ENCODE measurements around the gene KLRF1.

Gene KLRF1

GRCh38 chr12:9881988-9882387 lies 54.7 kb downstream of the KLRF1 start:
- H3K9me3 ChIP-seq (ENCODE audit: low read length) = no peaks in the 10 kb centered on the region
- TF ChIP-seq, protein P1, sequence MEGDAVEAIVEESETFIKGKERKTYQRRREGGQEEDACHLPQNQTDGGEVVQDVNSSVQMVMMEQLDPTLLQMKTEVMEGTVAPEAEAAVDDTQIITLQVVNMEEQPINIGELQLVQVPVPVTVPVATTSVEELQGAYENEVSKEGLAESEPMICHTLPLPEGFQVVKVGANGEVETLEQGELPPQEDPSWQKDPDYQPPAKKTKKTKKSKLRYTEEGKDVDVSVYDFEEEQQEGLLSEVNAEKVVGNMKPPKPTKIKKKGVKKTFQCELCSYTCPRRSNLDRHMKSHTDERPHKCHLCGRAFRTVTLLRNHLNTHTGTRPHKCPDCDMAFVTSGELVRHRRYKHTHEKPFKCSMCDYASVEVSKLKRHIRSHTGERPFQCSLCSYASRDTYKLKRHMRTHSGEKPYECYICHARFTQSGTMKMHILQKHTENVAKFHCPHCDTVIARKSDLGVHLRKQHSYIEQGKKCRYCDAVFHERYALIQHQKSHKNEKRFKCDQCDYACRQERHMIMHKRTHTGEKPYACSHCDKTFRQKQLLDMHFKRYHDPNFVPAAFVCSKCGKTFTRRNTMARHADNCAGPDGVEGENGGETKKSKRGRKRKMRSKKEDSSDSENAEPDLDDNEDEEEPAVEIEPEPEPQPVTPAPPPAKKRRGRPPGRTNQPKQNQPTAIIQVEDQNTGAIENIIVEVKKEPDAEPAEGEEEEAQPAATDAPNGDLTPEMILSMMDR (IDR thresholded peaks at IDR 0.05; ENCODE audit: low read length) = no peak
- no peak for TF ChIP-seq EZH2 (IDR thresholded peaks at IDR 0.05; ENCODE audit: borderline replicate concordance, low read length)
- H3K27ac ChIP-seq (ENCODE audit: low read depth, low read length, poor library complexity, severe bottlenecking) = no peak overlapping the region
- no peaks in the 10 kb centered on the region for H4K20me1 ChIP-seq (ENCODE audit: insufficient read depth, low read length)
- no peak overlapping the region for H2AFZ ChIP-seq (ENCODE audit: low read length)
- H3K79me2 ChIP-seq (ENCODE audit: insufficient read depth, low read length) = no peaks in the 10 kb centered on the region
- no peak overlapping the region for H3K4me3 ChIP-seq (ENCODE audit: low read depth, low read length, poor library complexity, severe bottlenecking)
- H3K9ac ChIP-seq (ENCODE audit: low read length) = no peak overlapping the region
- no peaks in the 10 kb centered on the region for H3K4me1 ChIP-seq (ENCODE audit: insufficient read depth, low read length, severe bottlenecking)
- no peaks in the 10 kb centered on the region for H3K27me3 ChIP-seq (ENCODE audit: insufficient read depth, low read length)
- no peaks in the 10 kb centered on the region for H3F3A ChIP-seq (ENCODE audit: insufficient read depth, low read length)
- H3K9me2 ChIP-seq (ENCODE audit: low read depth, low read length) = no peaks in the 10 kb centered on the region
- H3K36me3 ChIP-seq (ENCODE audit: insufficient read depth, low read length) = no peaks in the 10 kb centered on the region
- no peak overlapping the region for H3K4me2 ChIP-seq (ENCODE audit: low read length)

DNA sequence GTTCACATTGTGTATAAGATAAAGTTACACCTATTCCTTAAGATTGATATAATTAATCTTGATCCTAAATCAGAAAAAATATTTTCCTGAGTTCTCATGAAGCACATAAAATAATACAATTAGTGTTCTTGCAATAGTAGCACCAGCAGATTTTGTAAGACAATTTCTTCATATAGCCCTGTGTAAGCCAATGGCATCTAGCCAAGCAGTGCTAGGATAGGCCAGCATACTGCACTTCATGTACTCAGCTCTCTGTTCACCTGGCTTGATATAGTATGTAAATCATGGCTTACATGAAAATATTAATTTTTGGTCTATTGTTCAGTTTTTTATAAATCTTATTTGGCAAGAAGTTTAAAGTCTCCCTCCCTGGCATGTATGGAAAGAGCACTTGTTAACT lies 55.9 kb downstream of the KLRF1 start:
- Histone ChIP-seq H3K9me3 (ENCODE audit: low read length) (no peaks in the 10 kb centered on the region), H3K9ac (ENCODE audit: low read length) (no peak overlapping the region), H2AFZ (ENCODE audit: low read length) (no peak overlapping the region), H3K36me3 (ENCODE audit: insufficient read depth, low read length) (no peaks in the 10 kb centered on the region), H3K79me2 (ENCODE audit: insufficient read depth, low read length) (no peaks in the 10 kb centered on the region), H3K4me2 (ENCODE audit: low read length) (no peak overlapping the region), H3F3A (ENCODE audit: insufficient read depth, low read length) (no peaks in the 10 kb centered on the region), H3K27me3 (ENCODE audit: insufficient read depth, low read length) (no peaks in the 10 kb centered on the region), H3K4me3 (ENCODE audit: low read depth, low read length, poor library complexity, severe bottlenecking) (no peak overlapping the region), H3K9me2 (ENCODE audit: low read depth, low read length) (no peaks in the 10 kb centered on the region), H4K20me1 (ENCODE audit: insufficient read depth, low read length) (no peaks in the 10 kb centered on the region), H3K27ac (ENCODE audit: low read depth, low read length, poor library complexity, severe bottlenecking) (no peak overlapping the region), H3K4me1 (ENCODE audit: insufficient read depth, low read length, severe bottlenecking) (no peaks in the 10 kb centered on the region)
- TF ChIP-seq, protein P1 (IDR thresholded peaks at IDR 0.05; ENCODE audit: low read length) = no peak
- no peak for TF ChIP-seq EZH2 (IDR thresholded peaks at IDR 0.05; ENCODE audit: borderline replicate concordance, low read length)

GRCh38 chr12:9888665-9889273 lies 61.5 kb downstream of the KLRF1 start:
- no peak overlapping the region for H3K9ac ChIP-seq (ENCODE audit: low read length)
- no peaks in the 10 kb centered on the region for H3K27me3 ChIP-seq (ENCODE audit: insufficient read depth, low read length)
- H3K36me3 ChIP-seq (ENCODE audit: insufficient read depth, low read length) = no peaks in the 10 kb centered on the region
- H3K79me2 ChIP-seq (ENCODE audit: insufficient read depth, low read length) = no peaks in the 10 kb centered on the region
- no peaks in the 10 kb centered on the region for H3F3A ChIP-seq (ENCODE audit: insufficient read depth, low read length)
- TF ChIP-seq, protein P1 (IDR thresholded peaks at IDR 0.05; ENCODE audit: low read length) = no peak
- TF ChIP-seq EZH2 (IDR thresholded peaks at IDR 0.05; ENCODE audit: borderline replicate concordance, low read length) = no peak
- no peak overlapping the region for H3K4me2 ChIP-seq (ENCODE audit: low read length)
- H3K9me3 ChIP-seq (ENCODE audit: low read length) = no peaks in the 10 kb centered on the region
- no peaks in the 10 kb centered on the region for H3K4me1 ChIP-seq (ENCODE audit: insufficient read depth, low read length, severe bottlenecking)
- H4K20me1 ChIP-seq (ENCODE audit: insufficient read depth, low read length) = no peaks in the 10 kb centered on the region
- no peak overlapping the region for H2AFZ ChIP-seq (ENCODE audit: low read length)
- no peaks in the 10 kb centered on the region for H3K9me2 ChIP-seq (ENCODE audit: low read depth, low read length)
- no peak overlapping the region for H3K4me3 ChIP-seq (ENCODE audit: low read depth, low read length, poor library complexity, severe bottlenecking)
- H3K27ac ChIP-seq (ENCODE audit: low read depth, low read length, poor library complexity, severe bottlenecking) = no peak overlapping the region

All from OCI-LY1 (cell line).